HepG2 (cell line): Measurements from ENCODE around the gene SATB2. TPM values are rescaled to one million over a fixed set of nuclear protein-coding genes. Genes with fewer than 3 reads are reported as not detected.

ENCODE experiments used
- NFE2L2 ChIP-seq: fragments of 150-350 bp; IDR thresholded peaks from 2 replicates; pipeline ENCODE4 v1.6.1; 2014; ENCODE audit warnings: low read length
- NFKBIZ ChIP-seq: IDR thresholded peaks from 2 replicates; pipeline ENCODE4 v1.6.1; 2018; ENCODE audit warnings: missing genetic modification reagents, missing compliant biosample characterization
- ZC3H13 ChIP-seq: sonication (generic); formaldehyde crosslinking; IDR thresholded peaks from 2 replicates; pipeline ENCODE4 v1.8.1; 2023; ENCODE audit warnings: mild to moderate bottlenecking, missing genetic modification reagents, moderate library complexity
- ZFP62 ChIP-seq: sonication (generic); formaldehyde crosslinking; IDR thresholded peaks from 2 replicates; pipeline ENCODE4 v1.4.0; 2020; ENCODE audit warnings: missing genetic modification reagents
- ZNF333 ChIP-seq: sonication (generic); formaldehyde crosslinking; IDR thresholded peaks from 2 replicates; pipeline ENCODE4 v1.4.0; 2020; ENCODE audit warnings: mild to moderate bottlenecking, missing genetic modification reagents, borderline replicate concordance
- polyA plus RNA-seq, 8 experiments: library from polyadenylated mRNA; depleted of rRNA in 3 of 8; stranded (reverse) in 7 of 8; unstranded in 1 of 8; fragments of >200 nt; fragmentation: Illumina TruSeq in 4 of 8; extraction: Trizol in 4 of 8; gene quantifications; 2 replicates each; pipeline versions ENCODE4 v1.2.1 to v1.2.3, GENCODE V29; 2011 to 2016; ENCODE audit warnings: low read depth in 4 of 8, missing spikeins in 1 of 8, mixed read lengths in 1 of 8; ENCODE audit not compliant: insufficient read depth in 1 of 8
- total RNA-seq, 5 experiments: library from RNA; depleted of rRNA; stranded (reverse); fragments of >200 nt; fragmentation: Illumina TruSeq; extraction: Trizol; gene quantifications; 2 replicates each; pipeline ENCODE4 v1.2.3, GENCODE V29; 2016; ENCODE audit warnings: low read depth in 1 of 5
- TF ChIP-seq, protein P1 (sequence below): sonication (generic); formaldehyde crosslinking; IDR thresholded peaks from 2 replicates; pipeline ENCODE4 v1.4.0; 2020; ENCODE audit warnings: missing genetic modification reagents
- TF ChIP-seq, protein P2 (sequence below): sonication (generic); formaldehyde crosslinking; IDR thresholded peaks from 2 replicates; pipeline ENCODE4 v1.8.1; 2022; ENCODE audit warnings: mild to moderate bottlenecking, missing genetic modification reagents
- TF ChIP-seq, protein P3 (sequence below): sonication (generic); formaldehyde crosslinking; conservative IDR thresholded peaks from 2 replicates; pipeline ENCODE4 v1.8.0; 2022; ENCODE audit warnings: mild to moderate bottlenecking, moderate library complexity, missing genetic modification reagents
- TF ChIP-seq, protein P4 (sequence below): sonication (generic); formaldehyde crosslinking; IDR thresholded peaks from 2 replicates; pipeline ENCODE4 v1.5.0; 2020; ENCODE audit warnings: mild to moderate bottlenecking, missing genetic modification reagents, borderline replicate concordance

SATB2 gene
- total and polyA plus RNA-seq, 2 of the 13 experiments (the other 11 are each of a cell fraction or from before 2014, with no cell fraction given) = 2.5 to 5.5 TPM

DNA sequence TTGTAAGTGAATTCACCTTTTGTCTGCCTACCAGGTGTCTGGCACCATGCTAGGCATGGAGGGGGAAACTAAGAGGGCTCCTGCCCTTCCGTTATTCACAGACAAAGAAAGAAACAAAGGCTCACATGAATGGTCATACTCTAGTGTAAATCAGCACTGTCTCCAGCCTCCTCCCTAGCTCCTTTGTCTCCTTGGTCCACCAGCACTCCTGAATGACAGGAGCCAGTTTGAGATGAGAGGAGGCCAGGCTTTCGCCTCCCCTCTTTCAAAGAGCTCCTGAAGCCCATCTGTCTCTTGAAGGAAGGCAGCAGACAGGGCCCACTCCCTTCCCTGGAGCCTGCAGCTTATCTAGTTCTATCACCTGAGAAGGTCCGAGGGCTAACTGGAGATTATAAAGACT is 18.7 kb downstream of the SATB2 start (continued):
- TF ChIP-seq, protein P1, sequence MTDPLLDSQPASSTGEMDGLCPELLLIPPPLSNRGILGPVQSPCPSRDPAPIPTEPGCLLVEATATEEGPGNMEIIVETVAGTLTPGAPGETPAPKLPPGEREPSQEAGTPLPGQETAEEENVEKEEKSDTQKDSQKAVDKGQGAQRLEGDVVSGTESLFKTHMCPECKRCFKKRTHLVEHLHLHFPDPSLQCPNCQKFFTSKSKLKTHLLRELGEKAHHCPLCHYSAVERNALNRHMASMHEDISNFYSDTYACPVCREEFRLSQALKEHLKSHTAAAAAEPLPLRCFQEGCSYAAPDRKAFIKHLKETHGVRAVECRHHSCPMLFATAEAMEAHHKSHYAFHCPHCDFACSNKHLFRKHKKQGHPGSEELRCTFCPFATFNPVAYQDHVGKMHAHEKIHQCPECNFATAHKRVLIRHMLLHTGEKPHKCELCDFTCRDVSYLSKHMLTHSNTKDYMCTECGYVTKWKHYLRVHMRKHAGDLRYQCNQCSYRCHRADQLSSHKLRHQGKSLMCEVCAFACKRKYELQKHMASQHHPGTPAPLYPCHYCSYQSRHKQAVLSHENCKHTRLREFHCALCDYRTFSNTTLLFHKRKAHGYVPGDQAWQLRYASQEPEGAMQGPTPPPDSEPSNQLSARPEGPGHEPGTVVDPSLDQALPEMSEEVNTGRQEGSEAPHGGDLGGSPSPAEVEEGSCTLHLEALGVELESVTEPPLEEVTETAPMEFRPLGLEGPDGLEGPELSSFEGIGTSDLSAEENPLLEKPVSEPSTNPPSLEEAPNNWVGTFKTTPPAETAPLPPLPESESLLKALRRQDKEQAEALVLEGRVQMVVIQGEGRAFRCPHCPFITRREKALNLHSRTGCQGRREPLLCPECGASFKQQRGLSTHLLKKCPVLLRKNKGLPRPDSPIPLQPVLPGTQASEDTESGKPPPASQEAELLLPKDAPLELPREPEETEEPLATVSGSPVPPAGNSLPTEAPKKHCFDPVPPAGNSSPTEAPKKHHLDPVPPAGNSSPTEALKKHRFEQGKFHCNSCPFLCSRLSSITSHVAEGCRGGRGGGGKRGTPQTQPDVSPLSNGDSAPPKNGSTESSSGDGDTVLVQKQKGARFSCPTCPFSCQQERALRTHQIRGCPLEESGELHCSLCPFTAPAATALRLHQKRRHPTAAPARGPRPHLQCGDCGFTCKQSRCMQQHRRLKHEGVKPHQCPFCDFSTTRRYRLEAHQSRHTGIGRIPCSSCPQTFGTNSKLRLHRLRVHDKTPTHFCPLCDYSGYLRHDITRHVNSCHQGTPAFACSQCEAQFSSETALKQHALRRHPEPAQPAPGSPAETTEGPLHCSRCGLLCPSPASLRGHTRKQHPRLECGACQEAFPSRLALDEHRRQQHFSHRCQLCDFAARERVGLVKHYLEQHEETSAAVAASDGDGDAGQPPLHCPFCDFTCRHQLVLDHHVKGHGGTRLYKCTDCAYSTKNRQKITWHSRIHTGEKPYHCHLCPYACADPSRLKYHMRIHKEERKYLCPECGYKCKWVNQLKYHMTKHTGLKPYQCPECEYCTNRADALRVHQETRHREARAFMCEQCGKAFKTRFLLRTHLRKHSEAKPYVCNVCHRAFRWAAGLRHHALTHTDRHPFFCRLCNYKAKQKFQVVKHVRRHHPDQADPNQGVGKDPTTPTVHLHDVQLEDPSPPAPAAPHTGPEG (CRISPR knock-in tag) = no peak
- no peak for TF ChIP-seq NFKBIZ (CRISPR knock-in tag)
- TF ChIP-seq, protein P2, sequence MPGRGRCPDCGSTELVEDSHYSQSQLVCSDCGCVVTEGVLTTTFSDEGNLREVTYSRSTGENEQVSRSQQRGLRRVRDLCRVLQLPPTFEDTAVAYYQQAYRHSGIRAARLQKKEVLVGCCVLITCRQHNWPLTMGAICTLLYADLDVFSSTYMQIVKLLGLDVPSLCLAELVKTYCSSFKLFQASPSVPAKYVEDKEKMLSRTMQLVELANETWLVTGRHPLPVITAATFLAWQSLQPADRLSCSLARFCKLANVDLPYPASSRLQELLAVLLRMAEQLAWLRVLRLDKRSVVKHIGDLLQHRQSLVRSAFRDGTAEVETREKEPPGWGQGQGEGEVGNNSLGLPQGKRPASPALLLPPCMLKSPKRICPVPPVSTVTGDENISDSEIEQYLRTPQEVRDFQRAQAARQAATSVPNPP (CRISPR knock-in tag) = no peak
- TF ChIP-seq ZNF333 (CRISPR knock-in tag) = no peak
- no peak for TF ChIP-seq NFE2L2
- no peak for TF ChIP-seq ZFP62 (CRISPR knock-in tag)
- TF ChIP-seq, protein P3, sequence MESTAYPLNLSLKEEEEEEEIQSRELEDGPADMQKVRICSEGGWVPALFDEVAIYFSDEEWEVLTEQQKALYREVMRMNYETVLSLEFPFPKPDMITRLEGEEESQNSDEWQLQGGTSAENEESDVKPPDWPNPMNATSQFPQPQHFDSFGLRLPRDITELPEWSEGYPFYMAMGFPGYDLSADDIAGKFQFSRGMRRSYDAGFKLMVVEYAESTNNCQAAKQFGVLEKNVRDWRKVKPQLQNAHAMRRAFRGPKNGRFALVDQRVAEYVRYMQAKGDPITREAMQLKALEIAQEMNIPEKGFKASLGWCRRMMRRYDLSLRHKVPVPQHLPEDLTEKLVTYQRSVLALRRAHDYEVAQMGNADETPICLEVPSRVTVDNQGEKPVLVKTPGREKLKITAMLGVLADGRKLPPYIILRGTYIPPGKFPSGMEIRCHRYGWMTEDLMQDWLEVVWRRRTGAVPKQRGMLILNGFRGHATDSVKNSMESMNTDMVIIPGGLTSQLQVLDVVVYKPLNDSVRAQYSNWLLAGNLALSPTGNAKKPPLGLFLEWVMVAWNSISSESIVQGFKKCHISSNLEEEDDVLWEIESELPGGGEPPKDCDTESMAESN (CRISPR knock-in tag) = no peak
- no peak for TF ChIP-seq ZC3H13 (CRISPR knock-in tag)
- TF ChIP-seq, protein P4, sequence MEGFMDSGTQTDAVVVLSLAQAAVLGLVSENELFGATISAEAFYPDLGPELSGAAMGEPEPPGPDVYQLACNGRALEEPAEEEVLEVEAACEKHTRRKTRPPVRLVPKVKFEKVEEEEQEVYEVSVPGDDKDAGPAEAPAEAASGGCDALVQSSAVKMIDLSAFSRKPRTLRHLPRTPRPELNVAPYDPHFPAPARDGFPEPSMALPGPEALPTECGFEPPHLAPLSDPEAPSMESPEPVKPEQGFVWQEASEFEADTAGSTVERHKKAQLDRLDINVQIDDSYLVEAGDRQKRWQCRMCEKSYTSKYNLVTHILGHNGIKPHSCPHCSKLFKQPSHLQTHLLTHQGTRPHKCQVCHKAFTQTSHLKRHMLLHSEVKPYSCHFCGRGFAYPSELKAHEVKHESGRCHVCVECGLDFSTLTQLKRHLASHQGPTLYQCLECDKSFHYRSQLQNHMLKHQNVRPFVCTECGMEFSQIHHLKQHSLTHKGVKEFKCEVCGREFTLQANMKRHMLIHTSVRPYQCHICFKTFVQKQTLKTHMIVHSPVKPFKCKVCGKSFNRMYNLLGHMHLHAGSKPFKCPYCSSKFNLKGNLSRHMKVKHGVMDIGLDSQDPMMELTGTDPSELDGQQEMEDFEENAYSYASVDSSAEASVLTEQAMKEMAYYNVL (CRISPR knock-in tag) = no peak
